HFFc6 (cell line): Measurements from ENCODE around the gene LCE2D. TPM values are rescaled to one million over a fixed set of nuclear protein-coding genes. Genes with fewer than 3 reads are reported as not detected.
"Not testable (repeated sequence)": the region's sequence is repeated elsewhere in the genome, so short reads cannot be mapped to it uniquely, and the experiment has no call there.

Source experiments
- DNase-seq: peaks from one replicate; pipeline ENCODE4 v3.0.0-alpha.2; 2018
- H3K27ac Mint-ChIP-seq: 2 replicates; pipeline ENCODE4 v1.8.0; 2020; ENCODE audit warnings: mild to moderate bottlenecking, mixed read lengths
- H3K27me3 Mint-ChIP-seq: 2 replicates; pipeline ENCODE4 v1.8.0; 2021; ENCODE audit warnings: mild to moderate bottlenecking, moderate library complexity, mixed read lengths; ENCODE audit not compliant: insufficient read depth
- H3K36me3 Mint-ChIP-seq: 2 replicates; pipeline ENCODE4 v1.8.0; 2021; ENCODE audit warnings: low read depth, mixed read lengths
- H3K4me1 Mint-ChIP-seq: 2 replicates; pipeline ENCODE4 v1.8.0; 2020; ENCODE audit warnings: low read depth, mixed read lengths
- H3K4me3 Mint-ChIP-seq: 2 replicates; pipeline ENCODE4 v1.8.0; 2020; ENCODE audit warnings: mild to moderate bottlenecking, moderate library complexity, mixed read lengths
- H3K9me3 Mint-ChIP-seq: 2 replicates; pipeline ENCODE4 v1.8.0; 2020; ENCODE audit warnings: mild to moderate bottlenecking, mixed read lengths
- total RNA-seq, 6 experiments: library from RNA; stranded (reverse); fragmentation: NEBNext Ultra II Directional; extraction: Animal tissue kit (Norgen Biotek cat#: 25700); gene quantifications; 2 replicates in 1 of 6; 3 replicates in 5 of 6; pipeline ENCODE4 v1.2.3, GENCODE V29; 2021
- TF ChIP-seq, protein P1 (sequence below): fragments of 200-600 bp; sonication (generic); IDR thresholded peaks from 2 replicates; pipeline ENCODE4 v1.5.0; 2021; ENCODE audit warnings: antibody characterized with exemption, mild to moderate bottlenecking

The LCE2D gene
- total RNA-seq, 6 experiments from 2014 or later, result not detected

- peaks cover 5% of the 10 kb centered on the region; the same call in 1 of the 2 replicates for H3K27me3 Mint-ChIP-seq
- no peaks in the 10 kb centered on the region for H3K36me3 Mint-ChIP-seq
- TF ChIP-seq, protein P1, sequence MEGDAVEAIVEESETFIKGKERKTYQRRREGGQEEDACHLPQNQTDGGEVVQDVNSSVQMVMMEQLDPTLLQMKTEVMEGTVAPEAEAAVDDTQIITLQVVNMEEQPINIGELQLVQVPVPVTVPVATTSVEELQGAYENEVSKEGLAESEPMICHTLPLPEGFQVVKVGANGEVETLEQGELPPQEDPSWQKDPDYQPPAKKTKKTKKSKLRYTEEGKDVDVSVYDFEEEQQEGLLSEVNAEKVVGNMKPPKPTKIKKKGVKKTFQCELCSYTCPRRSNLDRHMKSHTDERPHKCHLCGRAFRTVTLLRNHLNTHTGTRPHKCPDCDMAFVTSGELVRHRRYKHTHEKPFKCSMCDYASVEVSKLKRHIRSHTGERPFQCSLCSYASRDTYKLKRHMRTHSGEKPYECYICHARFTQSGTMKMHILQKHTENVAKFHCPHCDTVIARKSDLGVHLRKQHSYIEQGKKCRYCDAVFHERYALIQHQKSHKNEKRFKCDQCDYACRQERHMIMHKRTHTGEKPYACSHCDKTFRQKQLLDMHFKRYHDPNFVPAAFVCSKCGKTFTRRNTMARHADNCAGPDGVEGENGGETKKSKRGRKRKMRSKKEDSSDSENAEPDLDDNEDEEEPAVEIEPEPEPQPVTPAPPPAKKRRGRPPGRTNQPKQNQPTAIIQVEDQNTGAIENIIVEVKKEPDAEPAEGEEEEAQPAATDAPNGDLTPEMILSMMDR, result no peak
- no peak overlapping the region for H3K27ac Mint-ChIP-seq
- DNase-seq, result no peak
- no peak overlapping the region for H3K4me3 Mint-ChIP-seq
- peaks cover 15% of the 10 kb centered on the region for H3K9me3 Mint-ChIP-seq
- no peaks in the 10 kb centered on the region for H3K4me1 Mint-ChIP-seq
Observed at GRCh38 chr1:152667648-152668047, 4.5 kb downstream of the LCE2D start.

- Mint-ChIP-seq H3K27ac (no peak overlapping the region), H3K36me3 (no peaks in the 10 kb centered on the region), H3K27me3 (no peaks in the 10 kb centered on the region; the same call in none of the 2 replicates), H3K9me3 (peaks cover 5% of the 10 kb centered on the region), H3K4me1 (no peaks in the 10 kb centered on the region), H3K4me3 (no peak overlapping the region)
- TF ChIP-seq, protein P1, result no peak
- no peak for DNase-seq
Observed at GRCh38 chr1:152673016-152673415, 9.8 kb downstream of the LCE2D start.

- not testable (repeated sequence) for H3K4me1 Mint-ChIP-seq, H3K9me3 Mint-ChIP-seq, DNase-seq, H3K27me3 Mint-ChIP-seq, H3K27ac Mint-ChIP-seq, H3K36me3 Mint-ChIP-seq, H3K4me3 Mint-ChIP-seq
Observed at GRCh38 chr1:152674983-152675382, 11.8 kb downstream of the LCE2D start, which contains the start of gene LCE2C. LCE2C (plus strand) TSS chr1:152675279; CDS start chr1:152676016, 737 bp downstream.

DNA sequence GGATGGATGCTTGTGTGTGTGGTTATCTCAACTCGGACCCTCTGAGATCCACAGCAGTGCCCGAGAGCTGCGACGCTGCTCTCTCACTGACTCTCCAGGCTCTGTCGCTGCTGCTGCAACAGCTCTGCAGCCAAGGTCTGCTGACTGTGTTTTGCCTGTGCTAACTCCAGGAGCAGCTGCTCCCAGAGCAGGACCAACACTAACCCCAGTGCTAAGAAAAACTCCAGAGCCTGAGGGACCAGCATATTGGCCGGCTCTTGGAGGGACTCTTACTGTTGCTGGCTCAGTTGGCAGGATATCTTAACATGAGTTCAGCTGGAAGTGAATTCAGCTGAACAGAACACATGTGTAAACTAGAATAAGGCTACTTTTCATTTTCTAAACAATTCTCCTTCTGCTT lies 16.3 kb downstream of the LCE2D start:
- Mint-ChIP-seq H3K27me3 (peaks cover 3% of the 10 kb centered on the region), H3K9me3 (peaks cover 5% of the 10 kb centered on the region), H3K27ac (no peak overlapping the region), H3K36me3 (no peaks in the 10 kb centered on the region), H3K4me3 (no peak overlapping the region), H3K4me1 (no peaks in the 10 kb centered on the region)
- TF ChIP-seq, protein P1, result no peak
- no peak for DNase-seq

GRCh38 chr1:152681616-152682015 lies 18.4 kb downstream of the LCE2D start:
- H3K4me1 Mint-ChIP-seq, result no peaks in the 10 kb centered on the region
- H3K27ac Mint-ChIP-seq, result no peak overlapping the region
- no peak overlapping the region for H3K4me3 Mint-ChIP-seq
- no peaks in the 10 kb centered on the region for H3K36me3 Mint-ChIP-seq
- no peak for DNase-seq
- peaks cover 3% of the 10 kb centered on the region for H3K27me3 Mint-ChIP-seq
- TF ChIP-seq, protein P1, result no peak
- peaks cover 10% of the 10 kb centered on the region for H3K9me3 Mint-ChIP-seq

- no peaks in the 10 kb centered on the region for H3K4me1 Mint-ChIP-seq
- peaks cover 4% of the 10 kb centered on the region for H3K27me3 Mint-ChIP-seq
Observed at GRCh38 chr1:152683846-152684245, 20.7 kb downstream of the LCE2D start.

DNA sequence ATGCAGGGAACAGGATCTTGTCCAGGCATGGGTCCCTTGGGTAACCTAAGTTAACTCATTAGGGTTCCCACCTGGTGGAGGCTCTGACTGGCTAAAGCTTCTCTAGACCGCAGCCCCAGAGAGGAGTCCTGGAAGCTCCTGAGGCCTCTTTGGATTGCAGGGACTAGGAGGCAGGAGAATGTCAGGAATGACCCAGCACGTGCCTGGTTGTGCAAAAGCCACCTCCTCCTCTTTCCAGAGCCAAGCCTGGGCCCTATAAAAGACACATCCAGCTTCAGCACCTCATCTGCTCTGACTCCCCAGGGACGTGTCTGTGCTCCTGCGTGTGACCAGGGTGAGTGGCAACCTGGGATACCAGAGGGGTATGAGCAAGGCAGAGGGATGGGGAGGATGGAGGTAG lies 22.6 kb downstream of the LCE2D start, which contains the start of gene LCE2B:
Gene LCE2B (plus strand): TSS at position 301 of the 400 bp plus-strand sequence. CDS start 721 bp downstream, outside the sequence.
- not testable (repeated sequence) for H3K36me3 Mint-ChIP-seq, H3K4me1 Mint-ChIP-seq, H3K27ac Mint-ChIP-seq, H3K4me3 Mint-ChIP-seq, H3K27me3 Mint-ChIP-seq, DNase-seq
- H3K9me3 Mint-ChIP-seq, result peaks cover 18% of the 10 kb centered on the region

More at GRCh38 chr1:152683846-152684245, 20.7 kb downstream of the LCE2D start:
- no peak overlapping the region for H3K27ac Mint-ChIP-seq
- TF ChIP-seq, protein P1, result no peak
- no peak overlapping the region for H3K4me3 Mint-ChIP-seq
- DNase-seq, result no peak
- H3K36me3 Mint-ChIP-seq, result no peaks in the 10 kb centered on the region
- H3K9me3 Mint-ChIP-seq, result peaks cover 11% of the 10 kb centered on the region
